HepG2 (cell line): ENCODE data around the gene TXNRD2. TPM values are rescaled to one million over a fixed set of nuclear protein-coding genes. Genes with fewer than 3 reads are reported as not detected.
A peak's percentile ranks its signal among the peaks of the same experiment; 100 is the strongest.

Experiments
- AGO1 ChIP-seq: fragments of 200-400 bp; formaldehyde crosslinking; IDR thresholded peaks from 2 replicates; pipeline ENCODE4 v1.6.1; 2017; ENCODE audit warnings: mild to moderate bottlenecking, low read depth, low read length, moderate library complexity; ENCODE audit not compliant: poor library complexity, severe bottlenecking
- BRD4 ChIP-seq: sonication (generic); formaldehyde crosslinking; IDR thresholded peaks from 2 replicates; pipeline ENCODE4 v1.4.0; 2020; ENCODE audit warnings: missing genetic modification reagents
- CENPX ChIP-seq: sonication (generic); formaldehyde crosslinking; IDR thresholded peaks from 2 replicates; pipeline ENCODE4 v1.9.0; 2021; ENCODE audit warnings: mild to moderate bottlenecking, missing genetic modification reagents, moderate library complexity
- GLI4 ChIP-seq: sonication (generic); formaldehyde crosslinking; IDR thresholded peaks from 2 replicates; pipeline ENCODE4 v1.5.1; 2020; ENCODE audit warnings: missing genetic modification reagents, mild to moderate bottlenecking, moderate library complexity, borderline replicate concordance
- HCFC1 ChIP-seq: fragments of 150-350 bp; IDR thresholded peaks from 2 replicates; pipeline ENCODE4 v1.6.1; 2014; ENCODE audit warnings: low read depth, low read length
- HNF4G ChIP-seq, 2 experiments: sonication (generic) in 1 of 2; formaldehyde crosslinking in 1 of 2; IDR thresholded peaks; 2 replicates each; pipeline versions ENCODE4 v1.4.0 to v1.6.1; 2011 to 2020; ENCODE audit warnings: borderline replicate concordance in 2 of 2, low read depth in 2 of 2, mild to moderate bottlenecking in 2 of 2, low read length in 1 of 2, missing genetic modification reagents in 1 of 2, moderate library complexity in 1 of 2
- MAX ChIP-seq: IDR thresholded peaks from 2 replicates; pipeline ENCODE4 v1.6.1; 2012; ENCODE audit warnings: inconsistent platforms
- NFE2L1 ChIP-seq: sonication (generic); formaldehyde crosslinking; IDR thresholded peaks from 2 replicates; pipeline ENCODE4 v1.4.0; 2020; ENCODE audit warnings: missing genetic modification reagents, mild to moderate bottlenecking, borderline replicate concordance
- RFX3 ChIP-seq: IDR thresholded peaks from 2 replicates; pipeline ENCODE4 v1.6.1; 2016; ENCODE audit warnings: missing biosample characterization, missing genetic modification reagents
- SOX5 ChIP-seq: IDR thresholded peaks from 2 replicates; pipeline ENCODE4 v1.6.1; 2016; ENCODE audit warnings: borderline replicate concordance
- TBP ChIP-seq: sonication (generic); formaldehyde crosslinking; IDR thresholded peaks from 2 replicates; pipeline ENCODE4 v1.5.0; 2020; ENCODE audit warnings: missing genetic modification reagents
- TFAP4 ChIP-seq: sonication (generic); IDR thresholded peaks from 2 replicates; pipeline ENCODE4 v1.6.1; 2016; ENCODE audit warnings: low read depth, borderline replicate concordance
- TFDP1 ChIP-seq: IDR thresholded peaks from 2 replicates; pipeline ENCODE4 v1.6.1; 2016; ENCODE audit warnings: missing compliant biosample characterization, missing genetic modification reagents, borderline replicate concordance
- U2AF1 ChIP-seq: fragments of 200-400 bp; formaldehyde crosslinking; optimal IDR thresholded peaks from 2 replicates; pipeline ENCODE3; 2017; ENCODE audit warnings: mild to moderate bottlenecking, low read depth, low read length
- ZFP62 ChIP-seq: sonication (generic); formaldehyde crosslinking; IDR thresholded peaks from 2 replicates; pipeline ENCODE4 v1.4.0; 2020; ENCODE audit warnings: missing genetic modification reagents
- ZMYM4 ChIP-seq: sonication (generic); formaldehyde crosslinking; IDR thresholded peaks from 2 replicates; pipeline ENCODE4 v1.8.1; 2023; ENCODE audit warnings: mild to moderate bottlenecking, missing genetic modification reagents
- ZNF547 ChIP-seq: sonication (generic); formaldehyde crosslinking; IDR thresholded peaks from 2 replicates; pipeline ENCODE4 v1.5.1; 2020; ENCODE audit warnings: mild to moderate bottlenecking, missing genetic modification reagents
- ZNF709 ChIP-seq: sonication (generic); formaldehyde crosslinking; IDR thresholded peaks from 2 replicates; pipeline ENCODE4 v1.5.0; 2020; ENCODE audit warnings: mild to moderate bottlenecking, missing genetic modification reagents
- ZNF737 ChIP-seq: sonication (generic); formaldehyde crosslinking; IDR thresholded peaks from 2 replicates; pipeline ENCODE4 v1.5.0; 2020; ENCODE audit warnings: missing genetic modification reagents, mild to moderate bottlenecking, borderline replicate concordance
- ZNF777 ChIP-seq: sonication (generic); formaldehyde crosslinking; IDR thresholded peaks from 2 replicates; pipeline ENCODE4 v1.4.0; 2020; ENCODE audit warnings: missing genetic modification reagents
- polyA plus RNA-seq, 8 experiments: library from polyadenylated mRNA; depleted of rRNA in 3 of 8; stranded (reverse) in 7 of 8; unstranded in 1 of 8; fragments of >200 nt; fragmentation: Illumina TruSeq in 4 of 8; extraction: Trizol in 4 of 8; gene quantifications; 2 replicates each; pipeline versions ENCODE4 v1.2.1 to v1.2.3, GENCODE V29; 2011 to 2016; ENCODE audit warnings: low read depth in 4 of 8, missing spikeins in 1 of 8, mixed read lengths in 1 of 8; ENCODE audit not compliant: insufficient read depth in 1 of 8
- total RNA-seq, 5 experiments: library from RNA; depleted of rRNA; stranded (reverse); fragments of >200 nt; fragmentation: Illumina TruSeq; extraction: Trizol; gene quantifications; 2 replicates each; pipeline ENCODE4 v1.2.3, GENCODE V29; 2016; ENCODE audit warnings: low read depth in 1 of 5
- TF ChIP-seq, protein P1 (sequence below): IDR thresholded peaks from 2 replicates; pipeline ENCODE4 v1.6.1; 2016; ENCODE audit warnings: low read depth, borderline replicate concordance
- TF ChIP-seq, protein P2 (sequence below): sonication (generic); formaldehyde crosslinking; IDR thresholded peaks from 2 replicates; pipeline ENCODE4 v1.4.0; 2020; ENCODE audit warnings: missing genetic modification reagents
- TF ChIP-seq, protein P3 (sequence below): sonication (generic); formaldehyde crosslinking; IDR thresholded peaks from 2 replicates; pipeline ENCODE4 v1.4.0; 2020; ENCODE audit warnings: mild to moderate bottlenecking, missing genetic modification reagents
- TF ChIP-seq, protein P4 (sequence below): sonication (generic); formaldehyde crosslinking; IDR thresholded peaks from 2 replicates; pipeline ENCODE4 v1.8.1; 2023; ENCODE audit warnings: mild to moderate bottlenecking, missing genetic modification reagents

The TXNRD2 gene
- total and polyA plus RNA-seq, 2 of the 13 experiments (the other 11 are each of a cell fraction or from before 2014, with no cell fraction given): 17.5 to 18.6 TPM

- TF ChIP-seq AGO1 (no peak), ZNF547 (CRISPR knock-in tag) (peak; percentile 98), TFDP1 (CRISPR knock-in tag) (peak; percentile 97), ZMYM4 (peak; percentile 78), TFAP4 (no peak), SOX5 (CRISPR knock-in tag) (peak; percentile 86), HNF4G (IDR thresholded peaks at IDR 0.05; ENCODE audit: borderline replicate concordance, low read depth, low read length) (peak; percentile 36; the same call in 1 of the 2 replicates), HNF4G (CRISPR knock-in tag; IDR thresholded peaks at IDR 0.05; ENCODE audit: borderline replicate concordance, low read depth) (peak; percentile 45; the same call in 1 of the 2 replicates), ZNF777 (CRISPR knock-in tag) (peak; percentile 72), BRD4 (CRISPR knock-in tag) (no peak), CENPX (CRISPR knock-in tag) (no peak), MAX (peak; percentile 99), ZFP62 (no peak), NFE2L1 (CRISPR knock-in tag) (peak; percentile 66; the same call in 1 of the 2 replicates), TBP (CRISPR knock-in tag) (no peak), RFX3 (peak; percentile 24; the same call in 1 of the 2 replicates), ZNF737 (CRISPR knock-in tag) (peak; percentile 97), HCFC1 (no peak), ZNF709 (CRISPR knock-in tag) (peak; percentile 99), GLI4 (CRISPR knock-in tag) (peak; percentile 98; the same call in 1 of the 2 replicates), U2AF1 (no peak)
- TF ChIP-seq, protein P1, sequence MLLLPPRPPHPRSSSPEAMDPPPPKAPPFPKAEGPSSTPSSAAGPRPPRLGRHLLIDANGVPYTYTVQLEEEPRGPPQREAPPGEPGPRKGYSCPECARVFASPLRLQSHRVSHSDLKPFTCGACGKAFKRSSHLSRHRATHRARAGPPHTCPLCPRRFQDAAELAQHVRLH (CRISPR knock-in tag): peak; percentile 96; the same call in 1 of the 2 replicates
- TF ChIP-seq, protein P2, sequence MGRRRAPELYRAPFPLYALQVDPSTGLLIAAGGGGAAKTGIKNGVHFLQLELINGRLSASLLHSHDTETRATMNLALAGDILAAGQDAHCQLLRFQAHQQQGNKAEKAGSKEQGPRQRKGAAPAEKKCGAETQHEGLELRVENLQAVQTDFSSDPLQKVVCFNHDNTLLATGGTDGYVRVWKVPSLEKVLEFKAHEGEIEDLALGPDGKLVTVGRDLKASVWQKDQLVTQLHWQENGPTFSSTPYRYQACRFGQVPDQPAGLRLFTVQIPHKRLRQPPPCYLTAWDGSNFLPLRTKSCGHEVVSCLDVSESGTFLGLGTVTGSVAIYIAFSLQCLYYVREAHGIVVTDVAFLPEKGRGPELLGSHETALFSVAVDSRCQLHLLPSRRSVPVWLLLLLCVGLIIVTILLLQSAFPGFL (CRISPR knock-in tag): no peak
- TF ChIP-seq, protein P3, sequence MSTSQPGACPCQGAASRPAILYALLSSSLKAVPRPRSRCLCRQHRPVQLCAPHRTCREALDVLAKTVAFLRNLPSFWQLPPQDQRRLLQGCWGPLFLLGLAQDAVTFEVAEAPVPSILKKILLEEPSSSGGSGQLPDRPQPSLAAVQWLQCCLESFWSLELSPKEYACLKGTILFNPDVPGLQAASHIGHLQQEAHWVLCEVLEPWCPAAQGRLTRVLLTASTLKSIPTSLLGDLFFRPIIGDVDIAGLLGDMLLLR (CRISPR knock-in tag): peak; percentile 96
- TF ChIP-seq, protein P4, sequence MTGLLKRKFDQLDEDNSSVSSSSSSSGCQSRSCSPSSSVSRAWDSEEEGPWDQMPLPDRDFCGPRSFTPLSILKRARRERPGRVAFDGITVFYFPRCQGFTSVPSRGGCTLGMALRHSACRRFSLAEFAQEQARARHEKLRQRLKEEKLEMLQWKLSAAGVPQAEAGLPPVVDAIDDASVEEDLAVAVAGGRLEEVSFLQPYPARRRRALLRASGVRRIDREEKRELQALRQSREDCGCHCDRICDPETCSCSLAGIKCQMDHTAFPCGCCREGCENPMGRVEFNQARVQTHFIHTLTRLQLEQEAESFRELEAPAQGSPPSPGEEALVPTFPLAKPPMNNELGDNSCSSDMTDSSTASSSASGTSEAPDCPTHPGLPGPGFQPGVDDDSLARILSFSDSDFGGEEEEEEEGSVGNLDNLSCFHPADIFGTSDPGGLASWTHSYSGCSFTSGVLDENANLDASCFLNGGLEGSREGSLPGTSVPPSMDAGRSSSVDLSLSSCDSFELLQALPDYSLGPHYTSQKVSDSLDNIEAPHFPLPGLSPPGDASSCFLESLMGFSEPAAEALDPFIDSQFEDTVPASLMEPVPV (CRISPR knock-in tag): peak; percentile 98
These were observed 49.2 kb downstream of the TXNRD2 start (continued) for GRCh38 chr22:19892257-19892879.
